ENCODE results near the gene AHCYL2. TPM values are rescaled to one million over a fixed set of nuclear protein-coding genes. Genes with fewer than 3 reads are reported as not detected.

Gene AHCYL2
- total and polyA plus RNA-seq, 2 donors (not counting 3 experiments of a cell fraction or from before 2014, with no cell fraction given) = 10.8 to 13.5 TPM

DNA sequence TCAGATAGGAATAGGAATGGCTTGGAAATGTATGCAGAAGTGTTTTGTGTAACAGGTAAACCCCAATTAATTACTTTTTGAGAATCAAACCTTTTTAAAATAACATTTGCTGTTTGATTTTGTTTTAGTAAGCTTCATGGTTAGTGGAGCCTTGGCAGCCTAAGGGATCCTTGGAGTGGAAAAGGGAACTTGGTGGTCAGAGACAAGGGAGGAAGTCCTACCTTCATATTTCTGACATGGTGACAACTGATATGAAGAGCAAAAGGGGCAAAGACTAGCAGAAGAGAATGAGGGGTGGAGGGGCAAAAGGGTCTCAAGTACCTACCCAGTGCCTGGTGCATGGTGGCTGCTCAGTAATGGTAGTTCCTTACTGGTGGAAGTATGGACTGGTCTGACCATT is 32.3 kb downstream of the AHCYL2 start:
- Histone ChIP-seq H3K9me3 (replicated peaks; ENCODE audit: control insufficient read depth, insufficient read depth, low read length) (no peaks in the 10 kb centered on the region), H3K9ac (replicated peaks; ENCODE audit: extremely low read depth, insufficient read depth, low read length) (no peak overlapping the region), H3K27ac (ENCODE audit: insufficient read depth, low read depth, low read length) (no peak overlapping the region), H3K4me2 (ENCODE audit: insufficient read depth, low read length) (no peak overlapping the region), H3K36me3 (ENCODE audit: control insufficient read depth in 2 of 2, extremely low read depth in 1 of 2, insufficient read depth in 2 of 2, low read length in 2 of 2) (no peaks in the 10 kb centered on the region), H3K4me3 (replicated peaks in 1 of 3; ENCODE audit: insufficient read depth in 1 of 3, low read depth in 1 of 3, low read length in 3 of 3) (no peak overlapping the region), H3K4me1 (ENCODE audit: control insufficient read depth, extremely low read depth, insufficient read depth, low read length) (peaks cover 2% of the 10 kb centered on the region), H3K9me1 (replicated peaks; ENCODE audit: control insufficient read depth, extremely low read depth, insufficient read depth, low read length) (no peaks in the 10 kb centered on the region), H4K20me1 (replicated peaks; ENCODE audit: control insufficient read depth, extremely low read depth, insufficient read depth, low read length) (no peaks in the 10 kb centered on the region), H3K27me3 (ENCODE audit: control insufficient read depth in 2 of 2, insufficient read depth in 2 of 2, low read length in 2 of 2) (no peaks in the 10 kb centered on the region), H2AFZ (ENCODE audit: low read depth, low read length) (no peak overlapping the region), H3K79me2 (ENCODE audit: control insufficient read depth, insufficient read depth, low read length) (no peaks in the 10 kb centered on the region)
- dilution Hi-C loops (cut with MboI; ENCODE audit: extremely low pct_ligation_motif_present, low sequenced_read_pairs) (no loop called here), intact Hi-C loops (cut with micrococcal nuclease) (no loop called here)
- DNase-seq (ENCODE audit: low read depth, low spot score) (no peak), FAIRE-seq (no peak)
- CTCF ChIA-PET = no interaction called here
- TF ChIP-seq POLR2AphosphoS5 (IDR thresholded peaks at IDR 0.05; ENCODE audit: insufficient read depth, low read depth, low read length) = no peak
- no peak for TF ChIP-seq EZH2 (IDR thresholded peaks at IDR 0.05; ENCODE audit: borderline replicate concordance, low read depth, low read length, severe bottlenecking)
- TF ChIP-seq MYC (IDR thresholded peaks at IDR 0.05; ENCODE audit: low read depth, low read length) = no peak
- no peak for TF ChIP-seq FOS (IDR thresholded peaks at IDR 0.05; ENCODE audit: borderline replicate concordance, insufficient read depth, low read length)
- TF ChIP-seq POLR2A (IDR thresholded peaks at IDR 0.05; ENCODE audit: low read depth, low read length) = no peak
- TF ChIP-seq, protein P1, sequence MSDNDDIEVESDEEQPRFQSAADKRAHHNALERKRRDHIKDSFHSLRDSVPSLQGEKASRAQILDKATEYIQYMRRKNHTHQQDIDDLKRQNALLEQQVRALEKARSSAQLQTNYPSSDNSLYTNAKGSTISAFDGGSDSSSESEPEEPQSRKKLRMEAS (IDR thresholded peaks at IDR 0.05; ENCODE audit: insufficient read depth, insufficient read length) = no peak
- TF ChIP-seq, protein P2, sequence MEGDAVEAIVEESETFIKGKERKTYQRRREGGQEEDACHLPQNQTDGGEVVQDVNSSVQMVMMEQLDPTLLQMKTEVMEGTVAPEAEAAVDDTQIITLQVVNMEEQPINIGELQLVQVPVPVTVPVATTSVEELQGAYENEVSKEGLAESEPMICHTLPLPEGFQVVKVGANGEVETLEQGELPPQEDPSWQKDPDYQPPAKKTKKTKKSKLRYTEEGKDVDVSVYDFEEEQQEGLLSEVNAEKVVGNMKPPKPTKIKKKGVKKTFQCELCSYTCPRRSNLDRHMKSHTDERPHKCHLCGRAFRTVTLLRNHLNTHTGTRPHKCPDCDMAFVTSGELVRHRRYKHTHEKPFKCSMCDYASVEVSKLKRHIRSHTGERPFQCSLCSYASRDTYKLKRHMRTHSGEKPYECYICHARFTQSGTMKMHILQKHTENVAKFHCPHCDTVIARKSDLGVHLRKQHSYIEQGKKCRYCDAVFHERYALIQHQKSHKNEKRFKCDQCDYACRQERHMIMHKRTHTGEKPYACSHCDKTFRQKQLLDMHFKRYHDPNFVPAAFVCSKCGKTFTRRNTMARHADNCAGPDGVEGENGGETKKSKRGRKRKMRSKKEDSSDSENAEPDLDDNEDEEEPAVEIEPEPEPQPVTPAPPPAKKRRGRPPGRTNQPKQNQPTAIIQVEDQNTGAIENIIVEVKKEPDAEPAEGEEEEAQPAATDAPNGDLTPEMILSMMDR (IDR thresholded peaks at IDR 0.05; ENCODE audit: extremely low read depth in 1 of 2, insufficient read depth in 1 of 2, low read depth in 1 of 2, low read length in 2 of 2) = no peak
- TF ChIP-seq JUN (IDR thresholded peaks at IDR 0.05; ENCODE audit: borderline replicate concordance, insufficient read depth, insufficient read length, low read depth) = no peak
- TF ChIP-seq GATA2 (IDR thresholded peaks at IDR 0.05; ENCODE audit: insufficient read depth, insufficient read length, low read depth, low read length) = no peak
- no TSS peak for BruUV-seq (replicated peaks)
- POLR2A ChIA-PET = no interaction called here
